DND-41 (cell line): ENCODE results near the gene HEXIM1.

Experiments used
- CTCF ChIP-seq: IDR thresholded peaks from 2 replicates; pipeline ENCODE4 v1.5.1; 2012; ENCODE audit warnings: borderline replicate concordance, low read length, moderate library complexity, mild to moderate bottlenecking; ENCODE audit not compliant: poor library complexity, severe bottlenecking; ENCODE audit errors: extremely low read depth
- EZH2 ChIP-seq: IDR thresholded peaks from 3 replicates; pipeline ENCODE4 v1.6.1; 2012; ENCODE audit warnings: borderline replicate concordance, low read depth, mild to moderate bottlenecking, moderate library complexity, low read length, inconsistent platforms; ENCODE audit not compliant: severe bottlenecking

GRCh38 chr17:45189009-45189408 lies 40.7 kb downstream of the HEXIM1 start:
- TF ChIP-seq CTCF (no peak), EZH2 (no peak)
